Neural cell (in vitro differentiated cells): ENCODE data around the gene SPRR3. TPM values are rescaled to one million over a fixed set of nuclear protein-coding genes. Genes with fewer than 3 reads are reported as not detected.
"Not testable (repeated sequence)": the region's sequence is repeated elsewhere in the genome, so short reads cannot be mapped to it uniquely, and the experiment has no call there.

Source experiments
- H2AFZ ChIP-seq: fragments of 200-600, 300-800 bp; sonication (generic), shearing (Covaris generic); 2 replicates; pipeline ENCODE4 v1.6.0; 2014; ENCODE audit warnings: low read depth, mild to moderate bottlenecking, antibody characterized with exemption, low read length, moderate library complexity
- H3F3A ChIP-seq: fragments of 200-600 bp; shearing (Covaris generic); 2 replicates; pipeline ENCODE4 v1.6.1; 2016; ENCODE audit warnings: mild to moderate bottlenecking, moderate library complexity, mixed read lengths, antibody characterized with exemption, low read length; ENCODE audit not compliant: insufficient read depth, poor library complexity, severe bottlenecking
- H3K27ac ChIP-seq: fragments of 200-600, 300-800 bp; sonication (generic), shearing (Covaris generic); 2 replicates; pipeline ENCODE4 v1.5.1; 2014; ENCODE audit warnings: mild to moderate bottlenecking, low read length, moderate library complexity
- H3K27me3 ChIP-seq: fragments of 300-800, 200-600 bp; sonication (generic), shearing (Covaris generic); 2 replicates; pipeline ENCODE4 v1.6.0; 2014; ENCODE audit warnings: mild to moderate bottlenecking, low read depth, low read length, moderate library complexity; ENCODE audit not compliant: insufficient read depth
- H3K36me3 ChIP-seq: fragments of 300-800, 200-600 bp; sonication (generic), shearing (Covaris generic); 2 replicates; pipeline ENCODE4 v1.5.1; 2014; ENCODE audit warnings: mild to moderate bottlenecking, antibody characterized with exemption, low read length, moderate library complexity; ENCODE audit not compliant: insufficient read depth
- H3K4me2 ChIP-seq: fragments of 300-800, 200-600 bp; sonication (generic), shearing (Covaris generic); 2 replicates; pipeline ENCODE4 v1.6.0; 2014; ENCODE audit warnings: mild to moderate bottlenecking, low read length
- H3K4me3 ChIP-seq: fragments of 300-800, 200-600 bp; sonication (generic), shearing (Covaris generic); 2 replicates; pipeline ENCODE4 v1.5.1; 2014; ENCODE audit warnings: mild to moderate bottlenecking, low read length, moderate library complexity
- H3K79me2 ChIP-seq: fragments of 200-600 bp; shearing (Covaris generic); replicated peaks from 2 replicates; pipeline ENCODE4 v1.6.0; 2014; ENCODE audit warnings: mild to moderate bottlenecking, low read length, moderate library complexity; ENCODE audit not compliant: insufficient read depth
- H3K9ac ChIP-seq: fragments of 300-800, 200-600 bp; sonication (generic), shearing (Covaris generic); 2 replicates; pipeline ENCODE4 v1.6.1; 2016; ENCODE audit warnings: mild to moderate bottlenecking, low read length, mixed read lengths
- H3K9me2 ChIP-seq: fragments of 200-600 bp; shearing (Covaris generic); 2 replicates; pipeline ENCODE4 v1.6.1; 2016; ENCODE audit warnings: mild to moderate bottlenecking, low read length, mixed read lengths; ENCODE audit not compliant: insufficient read depth
- H3K9me3 ChIP-seq: fragments of 200-600, 300-800 bp; sonication (generic), shearing (Covaris generic); 2 replicates; pipeline ENCODE4 v1.6.1; 2016; ENCODE audit warnings: mild to moderate bottlenecking, mixed run types, low read length, moderate library complexity, mixed read lengths
- H4K20me1 ChIP-seq: fragments of 200-600 bp; shearing (Covaris generic); 2 replicates; pipeline ENCODE4 v1.6.1; 2016; ENCODE audit warnings: mild to moderate bottlenecking, mixed run types; ENCODE audit not compliant: insufficient read depth
- EP300 ChIP-seq: fragments of 450-650 bp; conservative IDR thresholded peaks from 2 replicates; pipeline ENCODE4 v1.6.1; 2014; ENCODE audit warnings: antibody characterized with exemption, mild to moderate bottlenecking, moderate library complexity; ENCODE audit not compliant: poor library complexity, severe bottlenecking
- EZH2 ChIP-seq: fragments of 200-600, 300-800 bp; shearing (Covaris generic), sonication (generic); IDR thresholded peaks from 2 replicates; pipeline ENCODE4 v1.6.1; 2014; ENCODE audit warnings: antibody characterized with exemption, low read length, borderline replicate concordance, mild to moderate bottlenecking; ENCODE audit not compliant: insufficient read depth, poor library complexity, severe bottlenecking
- MXI1 ChIP-seq: fragments of 450-650 bp; conservative IDR thresholded peaks from 2 replicates; pipeline ENCODE4 v1.6.1; 2014; ENCODE audit warnings: antibody characterized with exemption, mild to moderate bottlenecking; ENCODE audit not compliant: poor library complexity, severe bottlenecking
- POLR2AphosphoS5 ChIP-seq: IDR thresholded peaks from 2 replicates; pipeline ENCODE4 v1.6.1; 2012
- RAD21 ChIP-seq: fragments of 450-650 bp; conservative IDR thresholded peaks from 2 replicates; pipeline ENCODE4 v1.6.1; 2014; ENCODE audit warnings: antibody characterized with exemption, mild to moderate bottlenecking, moderate library complexity
- SMC3 ChIP-seq: fragments of 450-650 bp; conservative IDR thresholded peaks from 2 replicates; pipeline ENCODE4 v1.6.1; 2014; ENCODE audit warnings: antibody characterized with exemption, mild to moderate bottlenecking, moderate library complexity; ENCODE audit not compliant: poor library complexity
- TAF1 ChIP-seq: IDR thresholded peaks from 2 replicates; pipeline ENCODE4 v1.6.1; 2012; ENCODE audit warnings: low read depth
- polyA plus RNA-seq: library from polyadenylated mRNA; depleted of rRNA; stranded (reverse); fragments of >200 nt; gene quantifications from 2 replicates; pipeline ENCODE4 v1.2.3, GENCODE V29; 2014
- TF ChIP-seq, protein P1 (sequence below): IDR thresholded peaks from 2 replicates; pipeline ENCODE4 v1.6.1; 2012; ENCODE audit warnings: borderline replicate concordance
- TF ChIP-seq, protein P2 (sequence below): fragments of 450-650 bp; IDR thresholded peaks from 2 replicates; pipeline ENCODE4 v1.5.1; 2014; ENCODE audit warnings: antibody characterized with exemption, mild to moderate bottlenecking, moderate library complexity; ENCODE audit not compliant: poor library complexity, severe bottlenecking

The SPRR3 gene
- polyA plus RNA-seq, 1 donor from 2014 or later: not detected

DNA sequence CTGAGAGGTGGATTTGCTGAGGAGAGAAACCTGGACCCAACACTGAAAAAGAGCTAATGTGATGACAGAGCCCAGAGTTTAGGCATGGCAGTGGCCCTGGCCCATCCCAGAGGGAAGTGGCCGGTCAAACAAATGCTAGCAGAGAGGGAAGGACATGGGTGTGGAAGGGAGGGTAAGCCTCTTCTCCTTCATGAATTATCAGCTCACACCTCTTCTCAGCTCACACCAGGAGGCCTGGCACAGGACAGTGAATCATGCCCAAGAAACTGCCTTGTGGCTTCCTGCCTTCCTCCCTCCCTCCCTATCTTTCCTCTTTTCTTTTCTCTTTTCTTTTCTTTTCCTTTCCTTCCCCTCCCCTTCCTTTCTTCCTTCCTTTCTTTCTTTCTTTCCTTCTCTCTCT lies 1.3 kb upstream of the SPRR3 start:
- Histone ChIP-seq H3K79me2 (no peaks in the 10 kb centered on the region), H3K36me3 (no peaks in the 10 kb centered on the region), H3K9me3 (no peaks in the 10 kb centered on the region), H3K9me2 (no peaks in the 10 kb centered on the region), H4K20me1 (no peaks in the 10 kb centered on the region), H2AFZ (no peak overlapping the region), H3K9ac (no peak overlapping the region), H3K27me3 (no peaks in the 10 kb centered on the region), H3K27ac (no peak overlapping the region), H3F3A (no peaks in the 10 kb centered on the region), H3K4me2 (no peak overlapping the region), H3K4me3 (no peak overlapping the region)
- TF ChIP-seq, protein P1, sequence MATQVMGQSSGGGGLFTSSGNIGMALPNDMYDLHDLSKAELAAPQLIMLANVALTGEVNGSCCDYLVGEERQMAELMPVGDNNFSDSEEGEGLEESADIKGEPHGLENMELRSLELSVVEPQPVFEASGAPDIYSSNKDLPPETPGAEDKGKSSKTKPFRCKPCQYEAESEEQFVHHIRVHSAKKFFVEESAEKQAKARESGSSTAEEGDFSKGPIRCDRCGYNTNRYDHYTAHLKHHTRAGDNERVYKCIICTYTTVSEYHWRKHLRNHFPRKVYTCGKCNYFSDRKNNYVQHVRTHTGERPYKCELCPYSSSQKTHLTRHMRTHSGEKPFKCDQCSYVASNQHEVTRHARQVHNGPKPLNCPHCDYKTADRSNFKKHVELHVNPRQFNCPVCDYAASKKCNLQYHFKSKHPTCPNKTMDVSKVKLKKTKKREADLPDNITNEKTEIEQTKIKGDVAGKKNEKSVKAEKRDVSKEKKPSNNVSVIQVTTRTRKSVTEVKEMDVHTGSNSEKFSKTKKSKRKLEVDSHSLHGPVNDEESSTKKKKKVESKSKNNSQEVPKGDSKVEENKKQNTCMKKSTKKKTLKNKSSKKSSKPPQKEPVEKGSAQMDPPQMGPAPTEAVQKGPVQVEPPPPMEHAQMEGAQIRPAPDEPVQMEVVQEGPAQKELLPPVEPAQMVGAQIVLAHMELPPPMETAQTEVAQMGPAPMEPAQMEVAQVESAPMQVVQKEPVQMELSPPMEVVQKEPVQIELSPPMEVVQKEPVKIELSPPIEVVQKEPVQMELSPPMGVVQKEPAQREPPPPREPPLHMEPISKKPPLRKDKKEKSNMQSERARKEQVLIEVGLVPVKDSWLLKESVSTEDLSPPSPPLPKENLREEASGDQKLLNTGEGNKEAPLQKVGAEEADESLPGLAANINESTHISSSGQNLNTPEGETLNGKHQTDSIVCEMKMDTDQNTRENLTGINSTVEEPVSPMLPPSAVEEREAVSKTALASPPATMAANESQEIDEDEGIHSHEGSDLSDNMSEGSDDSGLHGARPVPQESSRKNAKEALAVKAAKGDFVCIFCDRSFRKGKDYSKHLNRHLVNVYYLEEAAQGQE: no peak
- TF ChIP-seq MXI1 (no peak), SMC3 (no peak), EZH2 (no peak), EP300 (no peak), RAD21 (no peak), TAF1 (no peak), POLR2AphosphoS5 (no peak)
- TF ChIP-seq, protein P2, sequence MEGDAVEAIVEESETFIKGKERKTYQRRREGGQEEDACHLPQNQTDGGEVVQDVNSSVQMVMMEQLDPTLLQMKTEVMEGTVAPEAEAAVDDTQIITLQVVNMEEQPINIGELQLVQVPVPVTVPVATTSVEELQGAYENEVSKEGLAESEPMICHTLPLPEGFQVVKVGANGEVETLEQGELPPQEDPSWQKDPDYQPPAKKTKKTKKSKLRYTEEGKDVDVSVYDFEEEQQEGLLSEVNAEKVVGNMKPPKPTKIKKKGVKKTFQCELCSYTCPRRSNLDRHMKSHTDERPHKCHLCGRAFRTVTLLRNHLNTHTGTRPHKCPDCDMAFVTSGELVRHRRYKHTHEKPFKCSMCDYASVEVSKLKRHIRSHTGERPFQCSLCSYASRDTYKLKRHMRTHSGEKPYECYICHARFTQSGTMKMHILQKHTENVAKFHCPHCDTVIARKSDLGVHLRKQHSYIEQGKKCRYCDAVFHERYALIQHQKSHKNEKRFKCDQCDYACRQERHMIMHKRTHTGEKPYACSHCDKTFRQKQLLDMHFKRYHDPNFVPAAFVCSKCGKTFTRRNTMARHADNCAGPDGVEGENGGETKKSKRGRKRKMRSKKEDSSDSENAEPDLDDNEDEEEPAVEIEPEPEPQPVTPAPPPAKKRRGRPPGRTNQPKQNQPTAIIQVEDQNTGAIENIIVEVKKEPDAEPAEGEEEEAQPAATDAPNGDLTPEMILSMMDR: no peak

DNA sequence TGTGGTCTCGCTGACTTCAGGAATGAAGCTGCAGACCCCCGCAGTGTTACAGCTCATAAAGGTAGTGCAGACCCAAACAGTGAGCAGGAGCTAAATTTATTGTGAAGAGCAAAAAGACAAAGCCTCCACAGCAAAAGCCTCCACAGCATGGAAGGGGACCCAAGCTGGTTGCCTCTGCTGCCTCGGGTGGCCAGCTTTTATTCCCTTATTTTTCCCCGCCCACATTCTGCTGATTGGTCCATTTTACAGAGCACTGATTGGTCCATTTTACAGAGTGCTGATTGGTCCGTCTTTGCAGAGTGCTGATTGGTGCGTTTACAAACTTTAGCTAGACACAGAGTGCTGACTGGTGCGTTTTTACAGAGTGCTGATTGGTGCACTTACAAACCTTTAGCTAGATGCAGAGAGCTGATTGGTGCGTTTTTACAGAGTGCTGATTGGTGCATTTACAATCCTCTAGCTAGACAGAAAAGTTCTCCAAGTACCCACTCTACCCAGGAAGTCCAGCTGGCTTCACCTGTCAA lies 9.7 kb downstream of the SPRR3 start:
- not testable (repeated sequence) for H3K27me3 ChIP-seq, H3K79me2 ChIP-seq, H4K20me1 ChIP-seq, H3K9ac ChIP-seq, H2AFZ ChIP-seq, H3K4me3 ChIP-seq, H3K4me2 ChIP-seq, H3F3A ChIP-seq, H3K27ac ChIP-seq, H3K9me3 ChIP-seq, H3K9me2 ChIP-seq, H3K36me3 ChIP-seq

DNA sequence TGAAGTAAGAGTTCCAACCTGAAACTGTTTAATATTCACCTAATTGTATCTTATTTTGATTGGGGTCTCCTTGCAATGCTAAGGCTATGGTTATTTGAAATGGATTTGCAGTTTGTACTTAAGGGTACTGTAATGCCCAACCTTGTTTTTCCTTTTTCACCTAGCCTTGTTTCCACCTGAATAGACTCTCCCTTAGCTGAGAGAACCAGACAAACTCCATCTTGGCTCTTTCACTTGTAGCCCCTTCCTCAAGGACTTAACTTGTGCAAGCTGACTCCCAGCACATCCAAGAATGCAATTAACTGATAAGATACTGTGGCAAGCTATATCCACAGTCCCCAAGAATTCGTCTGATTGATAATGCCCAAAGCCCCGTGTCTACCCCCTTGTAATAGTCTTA lies 20.3 kb downstream of the SPRR3 start:
- H3K4me3 ChIP-seq, H3K27me3 ChIP-seq, H3K27ac ChIP-seq, H3K4me2 ChIP-seq, H3K9me3 ChIP-seq, H3K79me2 ChIP-seq, H3K9me2 ChIP-seq, H4K20me1 ChIP-seq, H3K9ac ChIP-seq, H2AFZ ChIP-seq, H3K36me3 ChIP-seq, H3F3A ChIP-seq: not testable (repeated sequence)

DNA sequence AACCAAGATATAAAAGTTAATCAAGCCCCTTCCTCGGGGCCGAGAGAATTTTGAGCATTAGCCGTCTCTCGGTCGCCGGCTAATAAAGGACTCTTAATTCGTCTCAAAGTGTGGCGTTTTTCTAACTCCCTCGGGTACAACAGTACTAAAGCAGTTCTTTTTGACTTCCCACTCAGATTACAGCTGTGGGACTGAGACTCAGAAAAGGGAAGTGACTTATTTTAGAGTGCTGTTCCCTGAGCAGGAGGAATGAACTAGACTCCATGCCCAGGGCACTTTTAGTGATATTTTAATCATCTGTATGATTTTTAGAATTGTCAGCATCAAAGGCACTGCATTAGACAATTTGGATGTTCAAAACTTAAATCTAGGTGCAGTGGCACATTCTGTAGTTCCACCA lies 20.8 kb downstream of the SPRR3 start:
- not testable (repeated sequence) for H3K36me3 ChIP-seq, H3K4me2 ChIP-seq, H4K20me1 ChIP-seq, H3K9me3 ChIP-seq, H3K79me2 ChIP-seq, H3K27ac ChIP-seq, H3K9me2 ChIP-seq, H3K27me3 ChIP-seq, H3F3A ChIP-seq, H2AFZ ChIP-seq, H3K4me3 ChIP-seq, H3K9ac ChIP-seq
